GM12864 (cell line): ENCODE measurements around the gene UEVLD.

Source experiments
- DNase-seq: peaks from one replicate; pipeline ENCODE4 v3.0.0-alpha.2; 2011; ENCODE audit warnings: low read depth
- H3K4me3 ChIP-seq: 2 replicates; pipeline ENCODE4 v1.5.1; 2011; ENCODE audit warnings: mild to moderate bottlenecking, low read depth, low read length, control low read depth
- TF ChIP-seq, protein P1 (sequence below): IDR thresholded peaks from 2 replicates; pipeline ENCODE4 v1.5.1; 2011; ENCODE audit warnings: low read depth, mild to moderate bottlenecking, moderate library complexity, low read length, control low read depth, inconsistent platforms; ENCODE audit errors: missing control alignments

UEVLD gene

DNA sequence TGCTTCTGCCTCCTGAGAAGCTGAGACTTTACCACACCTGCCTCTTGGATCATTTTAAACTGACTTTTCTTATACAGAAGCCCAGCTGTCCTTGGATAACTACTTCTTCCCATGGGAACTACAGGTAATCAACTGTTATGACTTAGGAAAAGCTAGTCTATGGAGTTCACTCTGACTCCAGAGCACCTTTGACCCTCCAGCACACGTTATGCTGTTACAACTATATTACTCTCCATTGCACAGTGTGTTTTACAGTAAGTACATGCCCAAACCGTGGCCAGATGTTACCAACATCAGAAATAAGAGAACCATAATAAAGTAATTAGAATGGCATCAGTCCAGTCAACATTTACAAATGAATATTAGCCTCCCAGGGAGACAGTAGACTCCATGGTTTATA, 40.5 kb downstream of the UEVLD start:
- TF ChIP-seq, protein P1, sequence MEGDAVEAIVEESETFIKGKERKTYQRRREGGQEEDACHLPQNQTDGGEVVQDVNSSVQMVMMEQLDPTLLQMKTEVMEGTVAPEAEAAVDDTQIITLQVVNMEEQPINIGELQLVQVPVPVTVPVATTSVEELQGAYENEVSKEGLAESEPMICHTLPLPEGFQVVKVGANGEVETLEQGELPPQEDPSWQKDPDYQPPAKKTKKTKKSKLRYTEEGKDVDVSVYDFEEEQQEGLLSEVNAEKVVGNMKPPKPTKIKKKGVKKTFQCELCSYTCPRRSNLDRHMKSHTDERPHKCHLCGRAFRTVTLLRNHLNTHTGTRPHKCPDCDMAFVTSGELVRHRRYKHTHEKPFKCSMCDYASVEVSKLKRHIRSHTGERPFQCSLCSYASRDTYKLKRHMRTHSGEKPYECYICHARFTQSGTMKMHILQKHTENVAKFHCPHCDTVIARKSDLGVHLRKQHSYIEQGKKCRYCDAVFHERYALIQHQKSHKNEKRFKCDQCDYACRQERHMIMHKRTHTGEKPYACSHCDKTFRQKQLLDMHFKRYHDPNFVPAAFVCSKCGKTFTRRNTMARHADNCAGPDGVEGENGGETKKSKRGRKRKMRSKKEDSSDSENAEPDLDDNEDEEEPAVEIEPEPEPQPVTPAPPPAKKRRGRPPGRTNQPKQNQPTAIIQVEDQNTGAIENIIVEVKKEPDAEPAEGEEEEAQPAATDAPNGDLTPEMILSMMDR, result no peak
- no peak for DNase-seq
- no peak overlapping the region for H3K4me3 ChIP-seq

- H3K4me3 ChIP-seq, result no peak overlapping the region
- TF ChIP-seq, protein P1, result peak; percentile 26
- no peak for DNase-seq
Measured at GRCh38 chr11:18540207-18541009, 48.1 kb downstream of the UEVLD start.

- DNase-seq, result no peak
- TF ChIP-seq, protein P1, result no peak
- H3K4me3 ChIP-seq, result no peak overlapping the region
Measured at GRCh38 chr11:18536209-18536608, 52.3 kb downstream of the UEVLD start.

GRCh38 chr11:18534245-18534644, 54.3 kb downstream of the UEVLD start:
- TF ChIP-seq, protein P1, result no peak
- H3K4me3 ChIP-seq, result no peak overlapping the region
- no peak for DNase-seq

DNA sequence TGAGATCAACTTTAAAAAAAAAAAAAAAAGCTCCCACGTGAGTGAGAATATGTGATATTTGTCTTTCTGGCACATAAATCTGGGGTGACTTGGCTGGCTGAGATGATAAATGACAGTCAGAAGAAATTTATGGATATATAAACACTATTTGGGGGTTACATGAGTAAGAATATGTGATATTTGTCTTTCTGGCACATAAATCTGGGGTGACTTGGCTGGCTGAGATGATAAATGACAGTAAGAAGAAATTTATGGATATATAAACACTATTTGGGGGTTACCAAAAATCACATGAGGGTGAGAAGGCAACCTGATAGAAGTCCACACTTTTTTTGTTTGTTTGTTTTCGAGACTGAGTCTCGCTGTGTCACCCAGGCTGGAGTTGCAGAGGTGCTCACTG, 55.2 kb downstream of the UEVLD start:
- TF ChIP-seq, protein P1, result no peak
- DNase-seq, result no peak
- no peak overlapping the region for H3K4me3 ChIP-seq

GRCh38 chr11:18527512-18527911, 61.0 kb downstream of the UEVLD start:
- no peak for DNase-seq
- TF ChIP-seq, protein P1, result no peak

More at GRCh38 chr11:18527512-18527911, 61.0 kb downstream of the UEVLD start:
- peak overlapping the region; percentile 97 for H3K4me3 ChIP-seq
